Measurements from ENCODE around the gene SLC36A3.
"Not testable (repeated sequence)": the region's sequence is repeated elsewhere in the genome, so short reads cannot be mapped to it uniquely, and the experiment has no call there.

SLC36A3 gene

DNA sequence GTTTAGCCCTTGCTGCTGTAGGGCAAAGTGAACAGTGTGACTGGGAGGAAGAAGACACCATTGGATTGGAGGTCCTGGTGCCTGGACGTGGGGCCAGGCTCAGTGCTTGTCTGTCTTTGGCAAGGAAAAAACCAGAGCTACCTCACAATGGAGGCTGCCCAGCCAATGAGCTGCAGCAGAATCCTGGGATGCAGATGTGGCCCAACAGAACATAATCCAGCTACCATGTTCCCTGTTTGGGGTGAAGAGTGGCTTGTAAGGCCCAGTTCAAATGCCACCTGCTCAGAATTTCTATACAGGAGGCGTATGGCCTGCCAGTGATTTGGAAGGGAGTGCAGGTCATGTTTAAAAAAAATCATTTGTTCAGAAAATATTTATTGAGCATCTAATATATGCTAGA is at the start of gene SLC36A3:
SLC36A3 (minus strand) TSS at position 101 of the 400 bp plus-strand sequence. CDS start 412 bp downstream, outside the sequence.
- DNase-seq (ENCODE audit: low read depth in 2 of 2): no peak

DNA sequence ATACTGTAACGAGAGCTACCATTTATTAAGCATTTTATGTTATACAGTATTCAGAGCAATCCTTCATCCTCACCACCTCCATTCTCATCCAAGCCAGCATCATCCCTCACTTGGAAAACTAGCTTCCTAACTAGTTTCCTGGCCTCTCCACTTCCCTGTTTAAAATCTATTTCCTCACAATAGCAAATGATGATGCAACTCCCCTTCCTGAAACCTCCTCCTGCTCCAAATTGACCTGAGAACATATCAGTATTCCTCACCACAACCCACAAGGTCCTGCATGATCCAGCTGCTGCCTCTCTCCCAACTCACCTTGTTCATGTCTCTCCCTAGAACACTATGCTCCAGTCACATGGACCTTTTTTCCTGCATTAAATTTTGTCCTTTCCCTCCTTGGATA is 48.1 kb upstream of the SLC36A3 start:
- DNase-seq (ENCODE audit: low read depth in 2 of 2): no peak

DNA sequence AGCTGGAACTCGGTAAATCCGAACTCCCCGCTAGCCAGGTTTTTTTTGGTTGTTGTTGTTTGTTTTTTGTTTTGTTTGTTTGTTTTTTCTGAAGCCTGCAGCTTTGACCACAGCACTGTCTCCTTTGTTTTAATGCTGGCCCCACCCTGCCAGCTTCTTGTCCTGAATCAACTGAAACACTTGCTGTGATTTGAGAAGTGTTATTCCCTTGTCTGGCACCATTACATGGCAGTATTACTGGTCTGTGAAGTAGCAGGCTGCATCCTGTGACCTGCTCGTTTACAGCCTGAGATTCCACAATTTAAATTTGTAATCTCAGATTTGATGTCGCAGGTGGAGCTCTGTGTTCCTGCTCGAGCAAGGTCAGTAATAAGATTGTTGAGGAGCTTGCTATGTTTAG is 45.2 kb upstream of the SLC36A3 start:
- DNase-seq (ENCODE audit: low read depth in 2 of 2): no peak

DNA sequence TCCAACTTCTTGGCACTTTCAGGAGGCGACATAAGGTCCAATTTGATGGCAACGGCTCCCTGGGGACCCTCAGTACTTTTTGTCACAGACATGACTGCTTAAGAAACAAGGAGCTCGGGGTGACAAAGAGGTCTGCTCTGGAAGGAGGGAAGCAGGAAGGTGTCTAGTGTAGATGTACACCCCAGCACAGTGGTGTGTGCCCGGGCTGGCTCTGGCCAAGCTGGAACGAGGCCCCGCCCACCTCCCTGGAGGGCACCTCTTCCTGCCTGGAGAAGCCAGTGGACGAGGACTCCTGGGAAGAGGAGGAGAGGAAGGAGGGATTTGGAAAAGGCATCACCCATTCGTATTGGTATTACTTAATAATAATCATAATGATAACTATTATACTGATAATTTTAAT is 43.8 kb upstream of the SLC36A3 start, which contains the start of gene SLC36A2:
SLC36A2 (minus strand) TSS at position 191 of the 400 bp plus-strand sequence; CDS start at position 92, 99 bp downstream.
- DNase-seq (ENCODE audit: low read depth in 2 of 2): no peak

DNA sequence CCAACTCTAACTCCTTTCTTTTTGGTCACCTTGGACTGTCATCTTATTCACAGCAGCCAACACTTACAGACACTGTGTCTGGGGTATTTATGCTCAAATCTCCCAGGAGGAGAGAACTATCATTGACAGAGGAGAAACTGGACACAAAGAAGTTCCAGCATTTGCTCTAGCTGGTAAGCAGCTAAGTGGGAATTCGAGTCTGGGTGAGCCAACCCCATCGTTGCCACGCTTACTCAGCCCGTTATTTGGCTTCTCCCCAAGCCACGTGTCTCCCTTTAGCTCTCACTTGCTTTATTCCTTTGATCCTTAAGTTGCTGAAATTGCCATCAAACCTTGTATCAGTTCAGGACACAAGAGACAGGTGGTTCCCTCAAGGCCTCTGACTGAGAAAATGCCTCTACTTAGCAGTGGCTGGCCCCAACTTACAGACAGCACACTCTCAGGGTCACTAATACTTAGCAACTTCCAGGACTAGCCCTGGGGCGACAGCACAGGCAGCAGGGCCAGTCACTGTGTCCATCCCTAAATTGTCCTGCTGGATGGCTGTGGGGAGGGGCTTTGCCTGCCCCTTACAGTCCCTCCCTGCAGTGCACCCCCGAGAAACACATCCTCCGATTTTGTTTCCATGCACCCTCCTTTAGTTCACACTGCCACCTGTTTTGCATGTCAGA is 42.4 kb upstream of the SLC36A3 start:
- DNase-seq (ENCODE audit: low read depth in 2 of 2): no peak

DNA sequence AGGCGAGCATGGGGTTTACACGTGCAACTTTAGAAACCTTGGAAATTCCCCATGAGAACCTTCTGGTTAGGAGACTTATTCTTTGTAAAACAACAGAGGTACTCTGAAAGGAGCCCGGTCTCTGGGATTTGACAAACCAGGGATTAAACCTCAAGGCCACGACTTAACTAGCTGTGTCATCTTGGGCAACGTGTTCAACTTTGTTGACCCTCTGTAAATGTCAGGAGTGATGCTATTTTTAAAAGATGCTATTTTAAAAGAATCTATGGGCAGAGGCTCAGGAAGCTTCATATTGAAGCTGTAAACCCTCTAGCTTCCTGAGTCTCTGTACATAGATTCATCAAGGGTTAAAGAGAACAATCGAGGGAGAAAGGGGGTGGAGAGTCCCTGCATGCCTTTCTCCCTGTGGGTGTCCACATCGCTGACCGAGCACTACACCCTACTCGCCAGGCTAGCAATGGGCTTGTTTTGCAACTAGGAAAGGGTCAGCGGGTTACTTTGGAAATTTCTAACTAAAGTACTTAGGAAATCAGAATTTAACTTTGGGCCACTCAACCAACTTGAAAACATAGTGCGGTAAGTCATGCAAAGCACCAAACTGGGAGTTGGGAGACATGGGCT is 41.7 kb upstream of the SLC36A3 start:
- DNase-seq (ENCODE audit: low read depth in 2 of 2): no peak

DNA sequence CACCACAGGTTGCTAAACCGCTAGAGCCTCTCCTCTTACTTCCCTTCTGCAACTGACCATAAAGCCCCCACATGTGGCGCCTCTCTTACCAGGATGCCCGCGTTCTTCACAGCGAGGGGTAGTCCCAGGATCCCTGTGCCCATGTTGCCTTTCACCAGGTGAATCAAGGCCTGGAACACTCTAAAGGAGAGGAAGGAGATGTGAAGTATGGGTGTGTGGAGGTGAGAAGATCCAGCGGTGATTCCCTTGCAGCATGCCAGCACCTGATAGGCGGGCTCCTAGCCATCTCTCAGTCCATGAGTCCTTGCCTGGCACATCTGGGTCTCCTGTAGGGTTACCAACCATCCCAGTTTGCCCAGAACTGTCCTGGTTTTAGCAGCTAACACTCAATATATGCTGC is 40.5 kb upstream of the SLC36A3 start:
- no peak for DNase-seq (ENCODE audit: low read depth in 2 of 2)

DNA sequence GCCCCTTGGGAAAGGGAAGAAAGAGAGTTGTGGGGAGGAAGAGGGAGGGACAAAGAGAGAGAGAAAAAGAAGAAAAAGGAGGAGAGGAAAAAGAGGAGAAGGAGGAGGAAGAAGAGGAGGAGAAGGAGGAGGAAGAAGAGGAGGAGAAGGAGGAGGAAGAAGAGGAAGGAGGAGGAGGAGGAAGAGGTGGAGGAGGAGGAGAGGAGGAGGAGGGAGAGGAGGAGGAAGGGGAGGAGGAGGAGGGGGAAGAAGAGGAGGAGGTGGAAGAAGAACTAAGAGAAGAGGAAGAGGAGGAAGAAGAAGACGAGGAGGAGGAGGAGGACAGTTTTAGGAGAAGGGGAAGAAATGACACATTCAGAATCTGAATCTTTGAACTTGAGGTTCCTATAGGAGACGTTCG is 36.4 kb upstream of the SLC36A3 start:
- no peak for DNase-seq (ENCODE audit: low read depth in 2 of 2)

DNA sequence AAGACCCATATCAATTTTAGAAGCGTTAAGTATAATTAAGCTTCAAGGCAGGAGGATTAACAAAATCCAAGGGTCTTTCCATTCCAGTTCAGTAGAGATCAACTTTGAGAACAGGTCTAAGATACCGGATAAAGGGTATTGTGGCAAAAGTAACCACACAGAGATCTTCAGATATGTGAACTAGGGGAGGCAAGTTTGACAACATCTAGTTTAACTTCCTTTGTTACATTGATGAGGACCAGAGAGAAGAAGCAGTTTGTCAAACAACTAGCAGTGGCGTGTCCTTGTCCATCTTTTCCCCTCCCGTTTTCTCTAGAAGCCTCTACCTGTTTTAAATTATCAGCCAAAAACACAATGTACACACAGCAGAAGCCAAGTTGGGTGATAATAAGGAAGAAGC is 35.2 kb upstream of the SLC36A3 start:
- no peak for DNase-seq (ENCODE audit: low read depth in 2 of 2)

DNA sequence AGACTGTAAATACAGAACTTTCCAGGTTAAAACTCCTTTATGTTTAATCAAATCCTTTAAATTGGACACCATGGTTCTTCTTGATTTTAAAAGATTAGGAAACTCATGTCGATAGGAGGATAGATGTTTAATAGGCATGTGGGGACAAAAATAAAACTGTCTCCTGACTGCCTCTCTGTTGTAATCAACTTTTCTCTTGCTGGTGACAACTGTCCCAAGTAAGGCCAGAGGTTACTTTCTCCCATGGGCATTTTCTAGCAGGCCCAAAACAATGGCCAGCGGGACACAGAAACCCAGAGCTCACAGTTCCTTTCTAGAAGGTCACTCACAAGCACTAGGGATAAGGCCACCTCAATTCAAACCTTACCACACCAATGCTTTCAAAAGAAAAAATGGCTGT is 29.3 kb upstream of the SLC36A3 start:
- DNase-seq (ENCODE audit: low read depth in 2 of 2): no peak

DNA sequence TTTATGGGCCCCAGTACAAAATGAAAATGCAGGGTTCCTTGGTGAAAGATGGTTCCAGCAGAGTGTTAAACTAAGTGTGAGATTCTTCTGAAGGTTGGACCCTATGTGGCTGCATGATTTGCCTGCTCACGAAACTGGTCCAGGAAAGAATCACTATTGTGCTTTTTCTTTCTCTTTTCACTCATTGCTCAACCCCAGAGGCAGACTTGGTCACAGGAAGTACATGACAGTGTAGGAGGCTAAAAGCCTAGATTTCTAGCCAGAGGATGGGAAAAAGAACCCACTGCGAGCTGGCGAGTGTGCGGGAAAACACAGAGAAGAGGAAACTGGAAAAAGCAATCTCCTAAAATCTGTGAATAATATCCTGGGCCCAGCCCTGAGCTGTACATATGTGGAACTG is 25.2 kb upstream of the SLC36A3 start:
- no peak for DNase-seq (ENCODE audit: low read depth in 2 of 2)

DNA sequence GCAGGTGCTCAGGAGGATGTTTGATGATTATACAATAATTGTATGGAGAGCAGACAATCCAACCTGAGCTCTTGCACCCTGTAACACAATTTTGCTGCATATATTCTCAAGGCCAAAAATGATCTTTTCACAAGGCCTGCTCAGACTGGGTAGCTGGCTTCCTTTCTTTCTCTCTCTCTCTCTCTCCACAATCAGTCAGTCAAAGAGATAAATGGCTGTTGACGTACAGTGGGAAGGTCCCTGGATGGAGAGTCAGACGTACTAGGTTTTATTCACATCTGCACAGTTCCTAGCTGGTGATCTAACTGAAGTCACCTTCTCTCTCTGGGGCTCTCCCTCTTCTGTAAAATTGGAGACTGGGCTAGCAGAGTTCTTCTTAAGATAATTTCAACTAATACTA is 24.0 kb upstream of the SLC36A3 start:
- no peak for DNase-seq (ENCODE audit: low read depth in 2 of 2)

DNA sequence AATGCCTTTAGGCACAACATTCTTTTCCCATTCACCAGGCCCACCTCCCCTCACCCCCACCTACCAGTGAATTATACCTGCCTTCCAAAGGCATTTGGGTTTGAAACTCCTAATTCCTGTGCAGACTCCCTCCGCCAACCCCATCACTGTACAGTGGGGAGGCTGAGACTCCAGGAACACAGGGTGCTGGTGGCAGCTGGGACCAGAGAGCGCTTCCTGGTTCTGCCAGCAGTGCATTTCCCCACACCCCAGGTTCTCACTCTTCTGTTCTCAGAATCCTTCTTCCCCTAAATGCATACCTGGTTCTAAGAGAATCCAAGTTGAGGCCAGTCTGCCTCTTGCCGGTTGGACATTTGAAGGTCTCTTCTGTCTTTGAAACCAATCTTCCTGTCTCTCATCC is 22.7 kb upstream of the SLC36A3 start:
- DNase-seq (ENCODE audit: low read depth in 2 of 2): no peak

DNA sequence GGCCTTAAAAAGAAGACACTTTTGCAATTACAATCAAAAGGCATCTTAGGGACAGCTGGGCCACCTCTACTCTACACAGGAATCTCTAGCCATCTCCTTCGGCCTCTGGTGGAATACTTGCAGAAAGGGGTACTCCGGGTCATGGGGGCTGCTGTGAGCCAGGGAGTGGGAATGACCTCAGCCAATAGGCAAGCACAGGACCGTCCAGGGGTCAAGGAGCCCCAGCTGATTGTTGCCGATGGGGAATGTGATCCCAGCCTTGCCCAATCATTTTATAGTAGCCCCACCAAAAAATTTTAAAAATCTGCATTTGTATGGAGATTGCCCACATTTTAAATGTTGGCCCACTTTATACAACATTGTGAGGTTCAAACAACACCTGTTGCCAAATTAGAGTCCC is 16.9 kb upstream of the SLC36A3 start:
- DNase-seq (ENCODE audit: low read depth in 2 of 2): no peak

DNA sequence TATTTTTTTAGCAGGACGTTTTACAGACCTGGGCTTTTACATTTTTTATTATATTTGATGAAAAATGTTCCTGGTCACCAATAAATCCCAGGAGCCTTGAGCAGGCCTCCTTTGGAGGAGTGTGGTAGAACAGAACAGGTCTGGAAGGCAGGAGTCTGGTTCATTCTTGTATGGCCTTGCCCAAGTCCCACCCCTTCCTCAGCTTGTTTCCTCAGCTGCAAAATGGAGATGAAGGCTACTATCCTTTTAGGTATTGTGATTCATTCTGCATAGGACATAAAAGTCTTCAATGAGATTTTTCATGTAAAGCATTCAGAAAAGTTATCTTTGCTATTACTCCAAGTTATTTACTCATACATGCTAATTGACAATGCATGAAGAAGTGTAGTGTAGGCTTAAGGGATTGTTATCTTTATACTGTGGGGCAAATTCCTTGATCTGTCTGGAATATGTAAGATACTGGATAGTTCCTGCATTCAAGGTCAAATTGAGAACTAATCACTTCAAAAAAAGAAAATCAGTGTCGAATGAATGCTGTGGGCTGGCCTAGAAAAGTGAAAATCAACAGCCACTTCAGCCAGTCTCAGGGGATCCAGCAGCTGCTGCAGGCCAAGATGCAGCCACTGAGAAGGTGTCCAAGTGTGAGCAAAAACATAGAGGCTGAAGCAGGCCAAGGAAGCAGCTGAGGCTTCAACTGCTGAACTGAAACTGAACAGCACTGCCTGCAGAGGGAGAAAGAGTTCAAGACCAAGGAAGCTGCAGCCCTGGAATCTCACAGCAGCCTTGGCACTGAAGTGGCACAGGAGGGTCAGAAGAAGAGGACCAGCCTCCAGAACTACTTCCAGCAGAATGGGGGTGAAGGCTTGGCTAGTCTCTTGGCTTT is 15.5 kb upstream of the SLC36A3 start:
- no peak for DNase-seq (ENCODE audit: low read depth in 2 of 2)

DNA sequence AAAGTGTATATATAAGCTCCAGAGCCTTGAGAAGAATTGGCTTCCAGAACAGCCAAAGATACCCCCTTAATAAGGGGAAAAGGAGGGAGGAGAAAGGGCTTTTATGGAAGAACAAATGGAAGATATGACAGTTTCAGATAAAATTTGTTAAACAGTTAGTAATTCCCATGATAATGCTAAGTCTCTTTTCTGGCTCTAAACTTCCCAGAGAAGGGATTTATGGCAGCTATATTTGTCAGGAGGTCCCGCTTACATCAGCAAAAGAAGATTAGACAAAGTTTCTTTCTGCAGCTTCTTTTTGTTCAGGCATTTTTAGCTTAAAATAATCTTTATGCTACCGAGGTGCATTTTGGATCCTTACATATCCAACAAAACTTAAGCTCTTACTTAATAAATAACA is 14.3 kb upstream of the SLC36A3 start:
- DNase-seq (ENCODE audit: low read depth in 2 of 2): no peak

DNA sequence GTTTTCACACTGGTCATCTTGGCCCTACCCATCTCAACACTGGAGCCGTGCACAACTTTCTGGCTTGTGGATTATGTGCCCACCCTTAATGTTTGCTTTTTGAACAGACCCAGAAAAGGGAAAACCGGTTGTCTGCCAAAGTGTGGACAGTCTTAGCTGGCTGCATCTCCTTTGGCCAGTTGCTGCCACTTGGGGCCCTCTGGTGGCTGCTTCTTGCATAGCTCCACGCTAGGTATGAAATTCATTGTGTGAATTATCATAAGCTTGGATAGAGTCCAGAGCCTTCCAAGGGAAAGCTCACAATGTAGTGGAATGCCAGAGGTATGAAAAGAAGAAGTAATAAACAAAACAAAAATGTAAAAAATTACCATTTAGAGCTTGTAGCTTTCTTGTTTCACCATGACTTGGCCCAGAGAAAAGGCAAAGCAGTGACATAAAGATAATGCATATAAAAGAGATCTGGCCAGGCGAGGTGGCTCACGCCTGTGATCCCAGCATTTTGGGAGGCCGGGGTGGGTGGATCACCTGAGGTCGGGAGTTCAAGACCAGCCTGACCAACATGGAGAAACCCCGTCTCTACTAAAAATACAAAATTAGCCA is 12.5 kb upstream of the SLC36A3 start:
- DNase-seq (ENCODE audit: low read depth in 2 of 2): peak; percentile 20 to 22

DNA sequence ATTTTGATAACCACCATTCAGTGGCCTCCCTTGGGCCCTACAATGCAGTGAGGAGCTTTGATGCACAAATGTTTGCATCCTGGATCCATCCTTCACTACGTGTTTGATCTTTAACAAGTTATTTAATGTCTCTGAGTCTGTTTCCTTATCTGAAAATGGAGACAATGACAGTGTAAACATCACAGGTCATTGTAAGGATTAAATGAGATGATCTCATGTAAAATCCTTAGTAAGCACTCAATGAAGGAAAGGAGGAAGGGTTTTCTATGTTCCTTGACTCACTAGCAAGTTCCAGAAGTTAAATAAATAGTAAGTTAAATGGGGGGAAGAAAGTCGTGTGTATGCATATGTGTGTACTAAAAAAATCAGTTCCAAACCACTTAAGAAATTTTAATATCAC is 9.8 kb upstream of the SLC36A3 start:
- DNase-seq (ENCODE audit: low read depth in 2 of 2): no peak

DNA sequence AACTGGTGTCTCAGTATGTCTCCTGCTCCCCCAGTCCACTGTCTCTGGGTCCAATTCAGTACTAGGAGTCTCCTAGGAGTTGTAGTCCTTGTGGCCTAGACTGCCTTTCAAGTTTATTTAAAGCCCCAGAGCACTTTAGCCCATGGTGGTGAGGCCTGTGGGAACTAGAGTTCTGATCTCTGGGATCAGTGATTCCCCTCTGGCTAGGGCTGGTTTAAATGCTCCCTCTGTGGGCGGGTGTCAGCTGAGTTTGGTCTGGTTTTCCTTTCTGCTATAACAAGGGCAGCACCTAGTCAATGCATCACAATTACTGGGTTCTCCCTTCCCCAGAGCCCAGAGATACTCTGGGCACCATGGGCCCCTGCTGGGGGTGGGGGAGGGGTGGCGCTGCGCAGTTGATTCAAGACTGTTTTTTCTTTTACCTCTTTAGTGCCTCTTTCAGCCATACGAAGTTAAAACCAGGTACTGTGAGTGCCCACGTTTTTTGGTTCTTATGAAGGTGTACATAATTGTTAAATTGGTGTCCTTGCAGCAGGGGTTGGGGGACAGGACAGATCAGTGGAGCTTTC is 9.3 kb upstream of the SLC36A3 start:
- DNase-seq (ENCODE audit: low read depth in 2 of 2): no peak

DNA sequence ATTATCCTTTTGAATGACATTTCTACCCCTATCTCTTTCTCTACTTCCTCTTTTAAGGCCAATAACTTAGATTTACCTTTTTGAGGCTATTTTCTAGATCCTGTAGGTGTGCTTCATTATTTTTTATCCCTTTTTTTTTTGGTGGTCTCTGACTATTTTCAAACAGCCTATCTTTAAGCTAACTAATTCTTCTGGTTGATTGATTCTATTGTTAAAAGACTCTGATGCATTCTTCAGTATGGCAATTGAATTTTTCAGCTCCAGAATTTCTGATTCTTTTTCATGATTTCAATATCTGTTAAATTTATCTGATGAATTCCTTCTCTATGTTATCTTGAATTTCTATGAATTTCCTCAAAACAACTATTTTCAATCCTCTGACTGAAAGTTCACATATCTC is 7.4 kb upstream of the SLC36A3 start:
- DNase-seq (ENCODE audit: low read depth in 2 of 2): no peak

DNA sequence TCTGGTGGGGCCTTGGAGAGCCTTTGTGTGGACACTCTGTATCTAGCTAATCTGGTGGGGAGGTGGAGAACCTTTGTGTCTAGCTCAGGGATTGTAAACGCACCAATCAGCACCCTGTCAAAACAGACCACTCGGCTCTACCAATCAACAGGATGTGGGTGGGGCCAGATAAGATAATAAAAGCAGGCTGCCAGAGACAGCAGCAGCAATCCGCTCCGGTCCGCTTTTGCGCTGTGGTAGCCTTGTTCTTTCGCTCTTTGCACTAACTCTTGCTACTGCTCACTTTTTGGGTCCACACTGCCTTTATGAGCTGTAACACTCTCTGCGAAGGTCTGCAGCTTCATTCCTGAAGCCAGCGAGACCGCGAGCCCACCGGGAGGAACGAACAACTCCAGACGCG is 6.3 kb upstream of the SLC36A3 start:
- not testable (repeated sequence) for DNase-seq (ENCODE audit: low read depth in 2 of 2)

DNA sequence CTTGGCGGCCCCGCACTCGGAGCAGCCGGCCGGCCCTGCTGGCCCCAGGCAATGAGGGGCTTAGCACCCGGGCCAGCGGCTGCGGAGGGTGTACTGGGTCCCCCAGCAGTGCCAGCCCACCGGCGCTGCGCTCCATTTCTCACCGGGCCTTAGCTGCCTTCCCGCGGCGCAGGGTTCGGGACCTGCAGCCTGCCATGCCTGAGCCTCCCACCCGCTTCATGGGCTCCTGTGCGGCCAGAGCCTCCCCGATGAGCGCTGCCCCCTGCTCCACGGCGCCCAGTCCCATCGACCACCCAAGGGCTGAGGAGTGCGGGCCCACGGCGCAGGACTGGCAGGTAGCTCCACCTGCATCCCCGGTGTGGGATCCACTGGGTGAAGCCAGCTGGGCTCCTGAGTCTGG is 5.7 kb upstream of the SLC36A3 start:
- DNase-seq (ENCODE audit: low read depth in 2 of 2): not testable (repeated sequence)
